ENCODE data around the gene ANKRD52.

ANKRD52 gene

GRCh38 chr12:56299308-56299852 lies 41.2 kb upstream of the ANKRD52 start:
- peak overlapping the region; percentile 94 for H3K9ac ChIP-seq (ENCODE audit: low read length)
- peaks cover 58% of the 10 kb centered on the region for H3K79me2 ChIP-seq (ENCODE audit: insufficient read depth, low read length)
- no peak for TF ChIP-seq CTCF (IDR thresholded peaks at IDR 0.05; ENCODE audit: insufficient read depth, low read length, poor library complexity, severe bottlenecking)
- TF ChIP-seq EZH2phosphoT487 (conservative IDR thresholded peaks at IDR 0.05; ENCODE audit: low read length): no peak
- peaks cover 12% of the 10 kb centered on the region; the same call in 1 of the 2 replicates for H3K36me3 ChIP-seq (ENCODE audit: low read length)
- no peaks in the 10 kb centered on the region for H3K27me3 ChIP-seq (ENCODE audit: low read length)
- H3K27ac ChIP-seq (ENCODE audit: low read depth, low read length): peak overlapping the region; percentile 77
- peak overlapping the region; percentile 67 for H3K4me2 ChIP-seq (ENCODE audit: low read depth, low read length, poor library complexity, severe bottlenecking)
- H3F3A ChIP-seq (ENCODE audit: insufficient read depth): peaks cover 9% of the 10 kb centered on the region
- peak overlapping the region; percentile 28 for H2AFZ ChIP-seq (ENCODE audit: low read depth, low read length, severe bottlenecking)
- no peaks in the 10 kb centered on the region for H4K20me1 ChIP-seq (ENCODE audit: low read depth, low read length)
- H3K9me3 ChIP-seq (ENCODE audit: insufficient read depth, low read length): no peaks in the 10 kb centered on the region
- H3K9me2 ChIP-seq (replicated peaks; ENCODE audit: insufficient read depth, low read length): no peaks in the 10 kb centered on the region
- H3K4me3 ChIP-seq (ENCODE audit: insufficient read depth, low read length, poor library complexity, severe bottlenecking): peak overlapping the region; percentile 94

GRCh38 chr12:56298828-56299227 lies 40.6 kb upstream of the ANKRD52 start:
- no peaks in the 10 kb centered on the region for H3K9me2 ChIP-seq (replicated peaks; ENCODE audit: insufficient read depth, low read length)
- H3F3A ChIP-seq (ENCODE audit: insufficient read depth): peaks cover 9% of the 10 kb centered on the region
- TF ChIP-seq EZH2phosphoT487 (conservative IDR thresholded peaks at IDR 0.05; ENCODE audit: low read length) (no peak), CTCF (IDR thresholded peaks at IDR 0.05; ENCODE audit: insufficient read depth, low read length, poor library complexity, severe bottlenecking) (no peak)
- no peaks in the 10 kb centered on the region for H4K20me1 ChIP-seq (ENCODE audit: low read depth, low read length)
- H3K27me3 ChIP-seq (ENCODE audit: low read length): no peaks in the 10 kb centered on the region
- peaks cover 64% of the 10 kb centered on the region for H3K79me2 ChIP-seq (ENCODE audit: insufficient read depth, low read length)
- H3K36me3 ChIP-seq (ENCODE audit: low read length): peaks cover 12% of the 10 kb centered on the region; the same call in 1 of the 2 replicates
- peak overlapping the region; percentile 77 for H3K27ac ChIP-seq (ENCODE audit: low read depth, low read length)
- peak overlapping the region; percentile 67 for H3K4me2 ChIP-seq (ENCODE audit: low read depth, low read length, poor library complexity, severe bottlenecking)
- peak overlapping the region; percentile 94 for H3K9ac ChIP-seq (ENCODE audit: low read length)
- no peak overlapping the region for H2AFZ ChIP-seq (ENCODE audit: low read depth, low read length, severe bottlenecking)
- peak overlapping the region; percentile 94 for H3K4me3 ChIP-seq (ENCODE audit: insufficient read depth, low read length, poor library complexity, severe bottlenecking)
- H3K9me3 ChIP-seq (ENCODE audit: insufficient read depth, low read length): no peaks in the 10 kb centered on the region

GRCh38 chr12:56297400-56297799 lies 39.2 kb upstream of the ANKRD52 start:
- Histone ChIP-seq H2AFZ (ENCODE audit: low read depth, low read length, severe bottlenecking) (no peak overlapping the region), H4K20me1 (ENCODE audit: low read depth, low read length) (no peaks in the 10 kb centered on the region), H3K9me2 (replicated peaks; ENCODE audit: insufficient read depth, low read length) (no peaks in the 10 kb centered on the region), H3K27me3 (ENCODE audit: low read length) (no peaks in the 10 kb centered on the region), H3K36me3 (ENCODE audit: low read length) (peaks cover 12% of the 10 kb centered on the region; the same call in 1 of the 2 replicates), H3K4me3 (ENCODE audit: insufficient read depth, low read length, poor library complexity, severe bottlenecking) (no peak overlapping the region), H3K9me3 (ENCODE audit: insufficient read depth, low read length) (no peaks in the 10 kb centered on the region), H3K4me2 (ENCODE audit: low read depth, low read length, poor library complexity, severe bottlenecking) (peak overlapping the region; percentile 67), H3K9ac (ENCODE audit: low read length) (peak overlapping the region; percentile 94; the same call in 1 of the 2 replicates), H3K27ac (ENCODE audit: low read depth, low read length) (peak overlapping the region; percentile 4; the same call in 1 of the 2 replicates), H3K79me2 (ENCODE audit: insufficient read depth, low read length) (peaks cover 76% of the 10 kb centered on the region), H3F3A (ENCODE audit: insufficient read depth) (peaks cover 9% of the 10 kb centered on the region)
- TF ChIP-seq CTCF (IDR thresholded peaks at IDR 0.05; ENCODE audit: insufficient read depth, low read length, poor library complexity, severe bottlenecking) (no peak), EZH2phosphoT487 (conservative IDR thresholded peaks at IDR 0.05; ENCODE audit: low read length) (no peak)

Measured in SU-DHL-6 (cell line).